Gastrocnemius medialis (tissue), 4 donors: ENCODE results near the gene SNX14. TPM values are rescaled to one million over a fixed set of nuclear protein-coding genes. Genes with fewer than 3 reads are reported as not detected.

Experiments
- ATAC-seq, 2 donors: fragments of 150-250 bp; one replicate each; pipeline ENCODE4 v1.9.1; 2016
- DNase-seq, 2 donors: peaks; one replicate each; pipeline ENCODE4 v3.0.0-alpha.2; 2019
- H3K27ac ChIP-seq, 4 donors: fragments of 200-600 bp; sonication (generic); 1 replicate in 1 of 4; 2 replicates in 3 of 4; pipeline ENCODE4 v1.5.1; 2016 to 2018; ENCODE audit warnings: mild to moderate bottlenecking in 2 of 4, moderate library complexity in 1 of 4
- H3K27me3 ChIP-seq, 3 donors: fragments of 200-600 bp; sonication (generic) in 2 of 3; 1 replicate in 1 of 3; 2 replicates in 2 of 3; pipeline versions ENCODE4 v1.5.1 to v1.6.0; 2016 to 2019; ENCODE audit warnings: mild to moderate bottlenecking in 1 of 3, moderate library complexity in 1 of 3
- H3K36me3 ChIP-seq, 2 donors: fragments of 200-600 bp; sonication (generic) in 1 of 2; one replicate each; pipeline ENCODE4 v1.5.1; 2017 to 2018
- H3K4me1 ChIP-seq, 2 donors: fragments of 200-600 bp; sonication (generic) in 1 of 2; one replicate each; pipeline ENCODE4 v1.5.1; 2016 to 2017; ENCODE audit warnings: mild to moderate bottlenecking in 2 of 2
- H3K4me3 ChIP-seq, 4 donors: fragments of 200-600 bp; sonication (generic) in 3 of 4; 1 replicate in 1 of 4; 2 replicates in 3 of 4; pipeline ENCODE4 v1.5.1; 2016 to 2019; ENCODE audit warnings: mild to moderate bottlenecking in 2 of 4
- H3K9me3 ChIP-seq, 3 donors: fragments of 200-600 bp; sonication (generic) in 2 of 3; 1 replicate in 1 of 3; 2 replicates in 2 of 3; pipeline ENCODE4 v1.5.1; 2016 to 2019
- CTCF ChIP-seq, 5 experiments: fragments of 450-650 bp in 3 of 5; fragments of 200-600 bp in 2 of 5; sonication (generic) in 2 of 5; IDR thresholded peaks in 4 of 5; conservative IDR thresholded peaks in 1 of 5; 1 replicate in 4 of 5; 2 replicates in 1 of 5; pipeline ENCODE4 v1.5.1; 2016 to 2019; ENCODE audit warnings: antibody characterized with exemption in 5 of 5, mild to moderate bottlenecking in 3 of 5, moderate library complexity in 3 of 5
- POLR2A ChIP-seq, 2 donors: fragments of 450-650 bp; IDR thresholded peaks; one replicate each; pipeline ENCODE4 v1.6.1; 2017; ENCODE audit warnings: antibody characterized with exemption in 2 of 2, mild to moderate bottlenecking in 2 of 2, moderate library complexity in 2 of 2
- in situ Hi-C, 4 donors: fragments of 200-750 bp; cut with MboI; loops; one replicate each; pipeline versions ENCODE4 v1.15.0 to v1.8.0; 2017; ENCODE audit warnings: low sequenced_read_pairs in 4 of 4
- intact Hi-C: fragments of 100-400 bp; cut with DNase I; formaldehyde crosslinking; loops from one replicate; pipeline ENCODE4 v1.15.1; 2023; ENCODE audit warnings: low total_unique reads
- total RNA-seq, 4 donors: library from RNA; depleted of rRNA; stranded (reverse); fragments of >200 nt; gene quantifications; one replicate each; pipeline versions ENCODE4 v1.1.0 to v1.2.3, GENCODE V29; 2016

The SNX14 gene
- total RNA-seq, result 10 to 100 TPM; 16.0 to 38.5 (median 24.7) TPM

GRCh38 chr6:85593438-85594196, at the start of gene SNX14:
Gene SNX14 (minus strand): TSS chr6:85593858. CDS start chr6:85593718, 140 bp downstream.
- H3K4me1 ChIP-seq, result peaks cover 18 to 28% of the 10 kb centered on the region in 2 donors
- H3K4me3 ChIP-seq, result peak within 1 kb of the TSS; percentile 80 to 97 (median 84)
- in situ Hi-C loops (loop anchor here in 3 of 4 donors (5.0 to 10.0 kb wide), 2 partner anchors 49 to 81 kb away; partner anchors contain the start of gene SYNCRIP (in 1 of the 3)), intact Hi-C loops (loop anchor here (1.0 kb wide), 2 partner anchors 50 to 85 kb away; no protein-coding TSS in a partner anchor)
- peak within 1 kb of the TSS; percentile 93 to 95 (median 94) for H3K27ac ChIP-seq
- H3K36me3 ChIP-seq, result no peaks in the 10 kb centered on the region
- H3K9me3 ChIP-seq, result no peaks in the 10 kb centered on the region
- DNase-seq (peak; percentile 92 to 93), ATAC-seq (peak; percentile 92 to 95)
- TF ChIP-seq POLR2A (IDR thresholded peaks at IDR 0.05) (peak; percentile 79 to 82), CTCF (IDR thresholded peaks at IDR 0.05 in 4 of 5, conservative IDR thresholded peaks at IDR 0.05 in 1 of 5) (peak in 3 of 5 experiments; percentile 17 to 38 (median 23))
- no peaks in the 10 kb centered on the region for H3K27me3 ChIP-seq

- no peaks in the 10 kb centered on the region for H3K9me3 ChIP-seq
- peak; percentile 67 to 70 for ATAC-seq
- in situ Hi-C loops, result loop anchor here in 1 of 4 donors (5.0 kb wide), 1 partner anchor 51 kb away; the partner anchor contains the start of gene SNX14
- intact Hi-C loops, result loop anchor here (1.0 to 5.0 kb wide), 3 partner anchors 35 to 1514 kb away; partner anchors contain the start of gene ZNF292
- no peaks in the 10 kb centered on the region for H3K27me3 ChIP-seq
- peak within 1 kb of the TSS; percentile 93 to 100 (median 98) for H3K4me3 ChIP-seq
- H3K27ac ChIP-seq, result peak within 1 kb of the TSS; percentile 96 to 98 (median 98)
- peaks cover 0 to 23% of the 10 kb centered on the region in 2 donors for H3K36me3 ChIP-seq
- peak; percentile 99 for DNase-seq
- peaks cover 36 to 42% of the 10 kb centered on the region in 2 donors for H3K4me1 ChIP-seq
- TF ChIP-seq CTCF (IDR thresholded peaks at IDR 0.05 in 4 of 5, conservative IDR thresholded peaks at IDR 0.05 in 1 of 5) (no peak), POLR2A (IDR thresholded peaks at IDR 0.05) (peak; percentile 90 to 93)
Measured at GRCh38 chr6:85642774-85643536, 49.3 kb upstream of the SNX14 start, which contains the start of gene SYNCRIP. Gene SYNCRIP (minus strand): TSS chr6:85642886. CDS start chr6:85641439, 1,447 bp downstream.

- in situ Hi-C loops (loop anchor here in 1 of 4 donors (5.0 kb wide), 1 partner anchor 50 kb away; the partner anchor contains the start of gene SNX14), intact Hi-C loops (loop anchor here (5.0 kb wide), 1 partner anchor 1515 kb away; the partner anchor contains the start of gene ZNF292)
- Histone ChIP-seq H3K4me3 (peak overlapping the region; percentile 93 to 100 (median 98)), H3K9me3 (no peaks in the 10 kb centered on the region), H3K27me3 (no peaks in the 10 kb centered on the region), H3K36me3 (peaks cover 0 to 31% of the 10 kb centered on the region in 2 donors), H3K27ac (peak overlapping the region; percentile 96 to 98 (median 98)), H3K4me1 (peaks cover 42 to 51% of the 10 kb centered on the region in 2 donors)
- peak in 2 of 5 experiments; percentile 13 to 16 for TF ChIP-seq CTCF (IDR thresholded peaks at IDR 0.05 in 4 of 5, conservative IDR thresholded peaks at IDR 0.05 in 1 of 5)
- TF ChIP-seq POLR2A (IDR thresholded peaks at IDR 0.05), result peak in 1 of 2 donors; percentile 28
- DNase-seq (peak; percentile 58 to 66), ATAC-seq (peak; percentile 35 to 52)
Measured at GRCh38 chr6:85641897-85642773, 48.5 kb upstream of the SNX14 start.
